ENCODE data around the gene OCA2.

Gene OCA2

DNA sequence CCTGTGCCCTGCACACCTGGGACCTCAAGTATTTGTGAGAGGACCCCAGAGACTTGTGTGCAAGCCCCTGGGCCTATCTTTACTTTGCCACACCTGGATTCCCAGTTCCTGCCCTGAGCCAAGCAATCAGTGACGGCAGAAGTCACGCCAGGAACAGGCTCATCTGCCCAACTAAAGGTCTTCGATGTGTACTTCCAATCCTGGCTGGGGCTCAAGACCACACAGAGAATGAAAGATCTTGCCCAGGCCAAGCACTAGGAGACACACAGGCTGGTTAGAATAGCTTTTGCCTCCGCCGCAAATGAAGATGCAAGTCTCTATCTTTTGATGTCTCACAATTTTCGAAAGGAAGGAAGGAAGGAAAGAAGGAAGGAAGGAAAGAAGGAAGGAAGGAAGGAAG lies 228.8 kb downstream of the OCA2 start:
- Histone ChIP-seq H3K4me3 (replicated peaks; ENCODE audit: insufficient read depth, low read length) (no peak overlapping the region), H3K27ac (replicated peaks) (no peak overlapping the region), H3K27me3 (ENCODE audit: insufficient read depth, poor library complexity, severe bottlenecking) (no peaks in the 10 kb centered on the region)
- TF ChIP-seq, protein P1, sequence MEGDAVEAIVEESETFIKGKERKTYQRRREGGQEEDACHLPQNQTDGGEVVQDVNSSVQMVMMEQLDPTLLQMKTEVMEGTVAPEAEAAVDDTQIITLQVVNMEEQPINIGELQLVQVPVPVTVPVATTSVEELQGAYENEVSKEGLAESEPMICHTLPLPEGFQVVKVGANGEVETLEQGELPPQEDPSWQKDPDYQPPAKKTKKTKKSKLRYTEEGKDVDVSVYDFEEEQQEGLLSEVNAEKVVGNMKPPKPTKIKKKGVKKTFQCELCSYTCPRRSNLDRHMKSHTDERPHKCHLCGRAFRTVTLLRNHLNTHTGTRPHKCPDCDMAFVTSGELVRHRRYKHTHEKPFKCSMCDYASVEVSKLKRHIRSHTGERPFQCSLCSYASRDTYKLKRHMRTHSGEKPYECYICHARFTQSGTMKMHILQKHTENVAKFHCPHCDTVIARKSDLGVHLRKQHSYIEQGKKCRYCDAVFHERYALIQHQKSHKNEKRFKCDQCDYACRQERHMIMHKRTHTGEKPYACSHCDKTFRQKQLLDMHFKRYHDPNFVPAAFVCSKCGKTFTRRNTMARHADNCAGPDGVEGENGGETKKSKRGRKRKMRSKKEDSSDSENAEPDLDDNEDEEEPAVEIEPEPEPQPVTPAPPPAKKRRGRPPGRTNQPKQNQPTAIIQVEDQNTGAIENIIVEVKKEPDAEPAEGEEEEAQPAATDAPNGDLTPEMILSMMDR (IDR thresholded peaks at IDR 0.05; ENCODE audit: insufficient read depth, low read length): no peak
- TF ChIP-seq REST (IDR thresholded peaks at IDR 0.05; ENCODE audit: insufficient replicate concordance, low read depth): no peak
- no peak for TF ChIP-seq POLR2AphosphoS5 (IDR thresholded peaks at IDR 0.05; ENCODE audit: low read depth)
- TF ChIP-seq GABPA (IDR thresholded peaks at IDR 0.05; ENCODE audit: low read depth): no peak
- TF ChIP-seq SPI1 (IDR thresholded peaks at IDR 0.05; ENCODE audit: borderline replicate concordance, low read depth): no peak
- no peak for DNase-seq (ENCODE audit: low read depth in 1 of 2, low spot score in 1 of 2)

GRCh38 chr15:27869697-27870281 lies 229.3 kb downstream of the OCA2 start:
- Histone ChIP-seq H3K27ac (replicated peaks) (no peak overlapping the region), H3K4me3 (replicated peaks; ENCODE audit: insufficient read depth, low read length) (no peak overlapping the region), H3K27me3 (ENCODE audit: insufficient read depth, poor library complexity, severe bottlenecking) (no peaks in the 10 kb centered on the region)
- no peak for DNase-seq (ENCODE audit: low read depth in 1 of 2, low spot score in 1 of 2)
- no peak for TF ChIP-seq GABPA (IDR thresholded peaks at IDR 0.05; ENCODE audit: low read depth)
- no peak for TF ChIP-seq POLR2AphosphoS5 (IDR thresholded peaks at IDR 0.05; ENCODE audit: low read depth)
- TF ChIP-seq, protein P1 (IDR thresholded peaks at IDR 0.05; ENCODE audit: insufficient read depth, low read length): no peak
- no peak for TF ChIP-seq REST (IDR thresholded peaks at IDR 0.05; ENCODE audit: insufficient replicate concordance, low read depth)
- TF ChIP-seq SPI1 (IDR thresholded peaks at IDR 0.05; ENCODE audit: borderline replicate concordance, low read depth): no peak

- TF ChIP-seq POLR2AphosphoS5 (IDR thresholded peaks at IDR 0.05; ENCODE audit: low read depth): no peak
- no peak for TF ChIP-seq GABPA (IDR thresholded peaks at IDR 0.05; ENCODE audit: low read depth)
- TF ChIP-seq REST (IDR thresholded peaks at IDR 0.05; ENCODE audit: insufficient replicate concordance, low read depth): no peak
- no peak for TF ChIP-seq SPI1 (IDR thresholded peaks at IDR 0.05; ENCODE audit: borderline replicate concordance, low read depth)
- TF ChIP-seq, protein P1 (IDR thresholded peaks at IDR 0.05; ENCODE audit: insufficient read depth, low read length): no peak
- Histone ChIP-seq H3K27me3 (ENCODE audit: insufficient read depth, poor library complexity, severe bottlenecking) (no peaks in the 10 kb centered on the region), H3K4me3 (replicated peaks; ENCODE audit: insufficient read depth, low read length) (no peak overlapping the region), H3K27ac (replicated peaks) (no peak overlapping the region)
- DNase-seq (ENCODE audit: low read depth in 1 of 2, low spot score in 1 of 2): no peak
These were observed 230.2 kb downstream of the OCA2 start for GRCh38 chr15:27868828-27869404.

Measured in HL-60 (cell line).